H9 (cell line): Measurements from ENCODE around the gene DQX1. TPM values are rescaled to one million over a fixed set of nuclear protein-coding genes. Genes with fewer than 3 reads are reported as not detected.

ENCODE experiments used
- DNase-seq: peaks from one replicate; pipeline ENCODE4 v3.0.0-alpha.2; 2017
- H2AFZ ChIP-seq: one replicate; pipeline ENCODE4 v1.6.1; 2013; ENCODE audit warnings: mild to moderate bottlenecking, low read length, control low read depth, moderate library complexity
- H2AK5ac ChIP-seq: 2 replicates; pipeline ENCODE4 v1.6.1; 2013; ENCODE audit warnings: low read length, control low read depth, mixed read lengths; ENCODE audit not compliant: insufficient read length
- H2BK120ac ChIP-seq: one replicate; pipeline ENCODE4 v1.6.1; 2013; ENCODE audit warnings: low read depth, mild to moderate bottlenecking, low read length, control low read depth, inconsistent platforms; ENCODE audit not compliant: poor library complexity, severe bottlenecking
- H2BK12ac ChIP-seq: 2 replicates; pipeline ENCODE4 v1.6.1; 2013; ENCODE audit warnings: low read length, control low read depth, mixed read lengths, low read depth; ENCODE audit not compliant: insufficient read length
- H2BK15ac ChIP-seq: 2 replicates; pipeline ENCODE4 v1.6.1; 2013; ENCODE audit warnings: low read depth, low read length, control low read depth
- H2BK20ac ChIP-seq: one replicate; pipeline ENCODE4 v1.6.1; 2013; ENCODE audit warnings: low read depth, mild to moderate bottlenecking, low read length, control low read depth, inconsistent platforms; ENCODE audit not compliant: poor library complexity, severe bottlenecking
- H2BK5ac ChIP-seq: 2 replicates; pipeline ENCODE4 v1.6.1; 2013; ENCODE audit warnings: low read length, control low read depth, mixed read lengths; ENCODE audit not compliant: insufficient read length
- H3K14ac ChIP-seq: 2 replicates; pipeline ENCODE4 v1.6.1; 2013; ENCODE audit warnings: low read length, control low read depth; ENCODE audit not compliant: insufficient read depth
- H3K18ac ChIP-seq: 2 replicates; pipeline ENCODE4 v1.6.1; 2013; ENCODE audit warnings: low read depth, mild to moderate bottlenecking, mixed read lengths, low read length, control low read depth; ENCODE audit not compliant: insufficient read length
- H3K23ac ChIP-seq: 2 replicates; pipeline ENCODE4 v1.6.1; 2013; ENCODE audit warnings: low read length, control low read depth, mixed read lengths, low read depth; ENCODE audit not compliant: insufficient read length
- H3K23me2 ChIP-seq: 2 replicates; pipeline ENCODE4 v1.6.1; 2013; ENCODE audit warnings: low read depth, mild to moderate bottlenecking, mixed read lengths, low read length, control low read depth; ENCODE audit not compliant: insufficient read length, poor library complexity, severe bottlenecking
- H3K27ac ChIP-seq: 2 replicates; pipeline ENCODE4 v1.5.1; 2013; ENCODE audit warnings: low read length, control low read depth, mixed read lengths, low read depth; ENCODE audit not compliant: insufficient read length
- H3K27me3 ChIP-seq: 2 replicates; pipeline ENCODE4 v1.6.1; 2013; ENCODE audit warnings: low read length, control low read depth, inconsistent platforms; ENCODE audit not compliant: insufficient read depth
- H3K4ac ChIP-seq: 2 replicates; pipeline ENCODE4 v1.6.1; 2013; ENCODE audit warnings: low read depth, mild to moderate bottlenecking, control low read depth, inconsistent platforms, low read length, moderate library complexity
- H3K4me1 ChIP-seq: 2 replicates; pipeline ENCODE4 v1.6.1; 2013; ENCODE audit warnings: low read length, control low read depth, inconsistent platforms; ENCODE audit not compliant: insufficient read depth
- H3K4me2 ChIP-seq: 2 replicates; pipeline ENCODE4 v1.6.1; 2013; ENCODE audit warnings: low read length, control low read depth, mixed read lengths; ENCODE audit not compliant: insufficient read length, insufficient read depth
- H3K56ac ChIP-seq: 2 replicates; pipeline ENCODE4 v1.6.1; 2013; ENCODE audit warnings: low read depth, mild to moderate bottlenecking, mixed read lengths, low read length, control low read depth; ENCODE audit not compliant: insufficient read length
- H3K79me1 ChIP-seq: 2 replicates; pipeline ENCODE4 v1.6.1; 2013; ENCODE audit warnings: low read depth, mild to moderate bottlenecking, moderate library complexity, low read length, control low read depth, inconsistent platforms; ENCODE audit not compliant: insufficient read depth, poor library complexity, severe bottlenecking
- H3K79me2 ChIP-seq: 2 replicates; pipeline ENCODE4 v1.6.1; 2013; ENCODE audit warnings: low read length, control low read depth, inconsistent platforms; ENCODE audit not compliant: insufficient read depth
- H3K9ac ChIP-seq: 2 replicates; pipeline ENCODE4 v1.6.1; 2013; ENCODE audit warnings: low read length, control low read depth, mixed read lengths; ENCODE audit not compliant: insufficient read length; ENCODE audit errors: extremely low read depth
- H3K9me3 ChIP-seq: one replicate; pipeline ENCODE4 v1.6.1; 2013; ENCODE audit warnings: low read depth, low read length, inconsistent platforms; ENCODE audit not compliant: control insufficient read depth
- H3T11ph ChIP-seq: one replicate; pipeline ENCODE4 v1.6.1; 2013; ENCODE audit warnings: mild to moderate bottlenecking, low read length, control low read depth, inconsistent platforms
- H4K20me1 ChIP-seq: one replicate; pipeline ENCODE4 v1.6.1; 2013; ENCODE audit not compliant: control insufficient read depth, insufficient read length, insufficient read depth
- H4K5ac ChIP-seq: 2 replicates; pipeline ENCODE4 v1.6.1; 2013; ENCODE audit warnings: low read depth, mild to moderate bottlenecking, mixed read lengths, low read length, control low read depth; ENCODE audit not compliant: insufficient read length
- H4K8ac ChIP-seq: replicated peaks from 2 replicates; pipeline ENCODE4 v1.6.1; 2013; ENCODE audit warnings: low read length, control low read depth, mixed read lengths, low read depth; ENCODE audit not compliant: insufficient read length
- H4K91ac ChIP-seq: 2 replicates; pipeline ENCODE4 v1.6.1; 2013; ENCODE audit warnings: low read depth, mild to moderate bottlenecking, moderate library complexity, mixed read lengths, low read length, control low read depth; ENCODE audit not compliant: insufficient read length
- H3K27ac Mint-ChIP-seq, 3 experiments: 2 replicates in 2 of 3; 3 replicates in 1 of 3; pipeline ENCODE4 v1.8.0; 2020 to 2021; ENCODE audit warnings: mixed read lengths in 3 of 3, mild to moderate bottlenecking in 1 of 3, moderate library complexity in 1 of 3
- H3K27me3 Mint-ChIP-seq: 2 replicates; pipeline ENCODE4 v1.8.0; 2021; ENCODE audit warnings: low read depth, mild to moderate bottlenecking, moderate library complexity, mixed read lengths
- H3K36me3 Mint-ChIP-seq, 3 experiments: 2 replicates in 2 of 3; 3 replicates in 1 of 3; pipeline ENCODE4 v1.8.0; 2020 to 2021; ENCODE audit warnings: low read depth in 3 of 3, mixed read lengths in 3 of 3; ENCODE audit not compliant: insufficient read depth in 1 of 3
- H3K4me1 Mint-ChIP-seq, 2 experiments: 2 replicates each; pipeline ENCODE4 v1.8.0; 2020; ENCODE audit warnings: mixed read lengths in 2 of 2
- H3K4me3 Mint-ChIP-seq, 2 experiments: 2 replicates in 1 of 2; 3 replicates in 1 of 2; pipeline ENCODE4 v1.8.0; 2020 to 2021; ENCODE audit warnings: mild to moderate bottlenecking in 2 of 2, mixed read lengths in 2 of 2, moderate library complexity in 1 of 2
- H3K9me3 Mint-ChIP-seq, 2 experiments: 2 replicates in 1 of 2; 3 replicates in 1 of 2; pipeline ENCODE4 v1.8.0; 2020; ENCODE audit warnings: mild to moderate bottlenecking in 2 of 2, mixed read lengths in 2 of 2, moderate library complexity in 1 of 2
- WGBS: extraction: QIAGEN DNeasy Blood & Tissue Kit; methylation state at CpG from one replicate; pipeline ENCODE4 v1.1.7; 2013; ENCODE audit warnings: missing lambda C conversion rate, low lambda C conversion rate, mixed read lengths; ENCODE audit not compliant: insufficient read length; ENCODE audit errors: extremely low coverage; 5-methylcytosine and 5-hydroxymethylcytosine counted together
- total RNA-seq: library from RNA; stranded (reverse); gene quantifications from 2 replicates; pipeline ENCODE4 v1.2.1, GENCODE V29; 2021
- TF ChIP-seq, protein P1 (sequence below): fragments of 200-600 bp; sonication (generic); conservative IDR thresholded peaks from 3 replicates; pipeline ENCODE4 v1.8.0; 2021; ENCODE audit warnings: antibody characterized with exemption, mild to moderate bottlenecking

DQX1 gene
- total RNA-seq, 1 experiment from 2014 or later: 0.98 TPM

DNA sequence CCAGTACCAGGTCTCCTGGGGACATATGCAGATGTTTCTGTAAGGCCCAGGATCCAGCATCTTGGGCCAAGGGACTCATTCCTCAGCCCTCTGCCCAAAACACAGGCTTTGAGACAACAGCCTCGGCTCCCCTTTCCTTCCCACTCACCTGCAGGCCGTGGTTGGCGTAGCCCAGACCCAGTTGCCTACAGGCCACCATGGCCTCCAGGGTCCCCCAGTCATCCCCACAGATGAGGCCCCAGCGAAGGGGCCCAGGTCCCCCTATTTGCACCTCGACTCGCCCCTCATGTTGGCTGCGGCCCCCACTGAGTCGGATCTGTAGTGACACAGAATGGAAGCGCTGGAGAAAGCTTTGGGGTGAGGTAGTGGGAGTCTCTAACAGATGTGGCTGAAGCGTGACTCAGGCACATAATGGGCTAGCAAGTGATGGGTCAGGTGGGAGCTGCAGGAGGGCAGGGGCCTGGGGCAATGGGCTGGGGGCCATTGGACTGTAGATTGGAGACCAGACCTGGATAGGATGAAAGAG is 9.5 kb upstream of the DQX1 start:
- no peak overlapping the region for H2AFZ ChIP-seq
- no peak overlapping the region for H3K56ac ChIP-seq
- no peak overlapping the region; a peak in 1 of 5 replicates for H3K4me3 Mint-ChIP-seq
- H2BK15ac ChIP-seq: no peak overlapping the region
- H3K9ac ChIP-seq: no peak overlapping the region
- no peak overlapping the region for H3T11ph ChIP-seq
- H3K4me1 Mint-ChIP-seq: peaks cover 11 to 14% of the 10 kb centered on the region in 2 experiments
- no peak overlapping the region for H2AK5ac ChIP-seq
- H3K18ac ChIP-seq: no peak overlapping the region
- peak overlapping the region in 1 of 3 experiments; percentile 20; a peak in 1 of 7 replicates for H3K27ac Mint-ChIP-seq
- no peak overlapping the region for H2BK12ac ChIP-seq
- H4K20me1 ChIP-seq: no peaks in the 10 kb centered on the region
- H3K4ac ChIP-seq: no peak overlapping the region
- no peaks in the 10 kb centered on the region for H3K27me3 ChIP-seq
- H3K27me3 Mint-ChIP-seq: peaks cover 2% of the 10 kb centered on the region; the same call in 1 of the 2 replicates
- no peak overlapping the region for H2BK5ac ChIP-seq
- TF ChIP-seq, protein P1, sequence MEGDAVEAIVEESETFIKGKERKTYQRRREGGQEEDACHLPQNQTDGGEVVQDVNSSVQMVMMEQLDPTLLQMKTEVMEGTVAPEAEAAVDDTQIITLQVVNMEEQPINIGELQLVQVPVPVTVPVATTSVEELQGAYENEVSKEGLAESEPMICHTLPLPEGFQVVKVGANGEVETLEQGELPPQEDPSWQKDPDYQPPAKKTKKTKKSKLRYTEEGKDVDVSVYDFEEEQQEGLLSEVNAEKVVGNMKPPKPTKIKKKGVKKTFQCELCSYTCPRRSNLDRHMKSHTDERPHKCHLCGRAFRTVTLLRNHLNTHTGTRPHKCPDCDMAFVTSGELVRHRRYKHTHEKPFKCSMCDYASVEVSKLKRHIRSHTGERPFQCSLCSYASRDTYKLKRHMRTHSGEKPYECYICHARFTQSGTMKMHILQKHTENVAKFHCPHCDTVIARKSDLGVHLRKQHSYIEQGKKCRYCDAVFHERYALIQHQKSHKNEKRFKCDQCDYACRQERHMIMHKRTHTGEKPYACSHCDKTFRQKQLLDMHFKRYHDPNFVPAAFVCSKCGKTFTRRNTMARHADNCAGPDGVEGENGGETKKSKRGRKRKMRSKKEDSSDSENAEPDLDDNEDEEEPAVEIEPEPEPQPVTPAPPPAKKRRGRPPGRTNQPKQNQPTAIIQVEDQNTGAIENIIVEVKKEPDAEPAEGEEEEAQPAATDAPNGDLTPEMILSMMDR: no peak
- H3K14ac ChIP-seq: no peak overlapping the region
- H3K4me2 ChIP-seq: no peak overlapping the region
- no peaks in the 10 kb centered on the region for H3K9me3 Mint-ChIP-seq
- no peak for DNase-seq
- H3K4me1 ChIP-seq: no peaks in the 10 kb centered on the region
- peaks cover 0 to 34% (median 24%) of the 10 kb centered on the region in 3 experiments; a peak in 6 of 7 replicates for H3K36me3 Mint-ChIP-seq
- H4K91ac ChIP-seq: no peak overlapping the region
- H4K5ac ChIP-seq: no peak overlapping the region
- WGBS: no CpG with 5 or more reads among the region's 10 CpGs
- H3K9me3 ChIP-seq: no peaks in the 10 kb centered on the region
- no peak overlapping the region for H3K27ac ChIP-seq
- H4K8ac ChIP-seq: no peak overlapping the region
- no peaks in the 10 kb centered on the region for H3K79me1 ChIP-seq
- no peak overlapping the region for H2BK20ac ChIP-seq
- no peak overlapping the region for H3K23ac ChIP-seq
- peaks cover 3% of the 10 kb centered on the region for H3K23me2 ChIP-seq
- H2BK120ac ChIP-seq: no peak overlapping the region
- H3K79me2 ChIP-seq: no peaks in the 10 kb centered on the region
